ENCODE measurements around the gene ARHGEF35. TPM values are rescaled to one million over a fixed set of nuclear protein-coding genes. Genes with fewer than 3 reads are reported as not detected.
"Not testable (repeated sequence)": the region's sequence is repeated elsewhere in the genome, so short reads cannot be mapped to it uniquely, and the experiment has no call there.

Gene ARHGEF35
- 0.54 and 0.84 TPM in 2 replicates for total RNA-seq (2014; rRNA removed; shearing (Covaris generic))
- polyA plus RNA-seq (2014; cell fraction: nucleus; rRNA removed) = 0.07 and 0.15 TPM in 2 replicates

DNA sequence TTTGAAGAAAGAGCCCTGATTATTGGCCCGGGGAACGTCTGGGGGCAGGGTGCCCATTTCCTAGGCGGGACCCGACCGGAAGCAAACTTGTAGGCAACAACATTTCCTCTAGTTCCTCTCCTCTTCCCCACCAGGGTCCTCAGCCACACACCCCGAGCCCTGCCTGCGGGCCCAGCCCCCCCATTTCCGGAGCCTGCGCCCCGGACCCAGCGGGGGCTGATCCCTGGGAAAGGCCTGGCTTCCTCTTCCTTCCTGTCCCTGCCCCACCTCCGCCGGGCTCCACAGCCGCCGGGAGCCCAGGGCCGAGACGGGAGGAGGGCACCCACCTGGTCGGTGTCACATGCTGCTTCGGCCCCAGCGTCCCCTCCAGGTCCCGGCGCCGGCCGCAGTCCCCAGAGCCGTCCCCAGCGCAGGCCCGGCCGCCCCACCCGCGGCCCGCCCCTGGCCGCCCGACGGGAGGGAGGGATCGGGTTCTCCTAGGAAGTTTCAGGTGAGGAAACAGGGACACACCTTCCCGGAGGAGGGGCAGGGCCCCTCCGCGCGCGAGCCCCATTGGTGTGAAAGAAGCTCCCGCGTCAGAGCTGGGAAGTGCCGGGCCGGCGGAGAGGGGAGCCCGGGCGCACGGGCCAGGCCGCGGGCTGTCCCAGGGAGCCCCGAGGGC is at the start of gene ARHGEF35:
TSS of gene ARHGEF35 (minus strand) at position 622 of the 661 bp plus-strand sequence. CDS start 7,450 bp downstream, outside the sequence.
- DNase-seq (ENCODE audit: extremely low read depth, low read depth) = not testable (repeated sequence)

DNA sequence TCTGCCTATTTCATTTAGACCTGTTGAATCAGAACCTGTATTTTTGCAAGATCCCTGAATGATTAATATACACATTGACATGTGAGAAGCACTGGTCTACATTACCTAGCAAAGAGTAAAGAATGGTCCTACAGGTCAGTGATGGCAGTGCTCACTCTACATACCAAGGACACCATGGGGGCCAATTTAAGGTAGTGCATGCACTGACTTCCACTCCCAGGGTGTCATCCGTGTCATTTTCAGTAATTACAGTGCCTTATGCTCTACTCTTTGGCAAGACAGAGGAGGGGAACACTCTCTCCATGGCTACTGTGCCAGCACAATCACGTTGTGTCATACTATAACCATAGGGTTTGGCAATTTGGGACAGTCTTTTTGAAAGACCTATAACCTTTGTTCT is 49.7 kb upstream of the ARHGEF35 start:
- DNase-seq (ENCODE audit: extremely low read depth, low read depth) = not testable (repeated sequence)

GRCh38 chr7:144239365-144239764 is 43.7 kb upstream of the ARHGEF35 start, which contains the start of gene OR2A42:
Gene OR2A42 (minus strand): TSS chr7:144239605. CDS start chr7:144232843, 6,762 bp downstream.
- DNase-seq (ENCODE audit: extremely low read depth, low read depth) = not testable (repeated sequence)

GRCh38 chr7:144238530-144239082 is 43.0 kb upstream of the ARHGEF35 start:
- DNase-seq (ENCODE audit: extremely low read depth, low read depth) = not testable (repeated sequence)

DNA sequence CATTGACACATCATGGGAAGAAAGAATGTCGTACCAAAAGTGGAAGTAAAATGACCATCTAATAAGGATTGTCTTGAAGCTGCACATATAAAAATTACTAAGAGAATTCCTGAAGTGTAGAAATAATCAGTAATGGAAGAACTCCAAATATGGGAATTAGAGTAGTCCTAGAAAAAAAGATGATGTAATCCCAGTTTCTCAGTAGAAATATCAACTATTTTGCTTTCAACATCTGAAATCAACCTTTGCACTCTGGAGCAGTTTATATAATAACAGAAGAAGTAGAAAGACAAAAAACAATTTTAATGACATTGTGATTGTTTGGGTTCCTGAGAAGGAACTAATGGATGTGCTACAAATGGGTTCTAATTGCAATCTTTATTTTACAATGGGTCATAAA is 37.4 kb upstream of the ARHGEF35 start:
- not testable (repeated sequence) for DNase-seq (ENCODE audit: extremely low read depth, low read depth)

- DNase-seq (ENCODE audit: extremely low read depth, low read depth) = not testable (repeated sequence)
These were observed 35.4 kb upstream of the ARHGEF35 start for GRCh38 chr7:144231027-144231426.

GRCh38 chr7:144228810-144229209 is 33.2 kb upstream of the ARHGEF35 start:
- DNase-seq (ENCODE audit: extremely low read depth, low read depth) = not testable (repeated sequence)

- not testable (repeated sequence) for DNase-seq (ENCODE audit: extremely low read depth, low read depth)
These were observed 31.2 kb upstream of the ARHGEF35 start for GRCh38 chr7:144226866-144227265.

- not testable (repeated sequence) for DNase-seq (ENCODE audit: extremely low read depth, low read depth)
These were observed 28.0 kb upstream of the ARHGEF35 start for GRCh38 chr7:144223675-144224074.

GRCh38 chr7:144220531-144220930 is 24.9 kb upstream of the ARHGEF35 start:
- not testable (repeated sequence) for DNase-seq (ENCODE audit: extremely low read depth, low read depth)

DNA sequence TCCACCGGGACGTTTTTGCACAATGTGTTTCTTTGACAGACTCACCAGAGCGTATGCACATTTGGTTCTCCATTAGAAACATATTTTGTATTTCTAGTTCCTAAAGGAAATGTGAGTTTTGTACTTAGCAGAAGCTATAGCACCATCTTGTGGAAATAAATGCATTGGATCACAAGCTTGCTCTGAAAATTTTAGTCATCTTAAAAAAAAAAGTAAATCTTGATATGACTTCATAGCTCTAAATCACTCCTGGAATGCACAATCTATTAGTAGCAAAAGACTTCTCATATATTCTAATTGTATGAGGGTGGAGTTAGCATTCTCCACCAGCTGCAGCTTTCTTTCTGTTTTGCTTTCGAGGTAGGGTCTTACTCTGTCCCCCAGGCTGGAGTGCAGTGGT is 23.5 kb upstream of the ARHGEF35 start:
- DNase-seq (ENCODE audit: extremely low read depth, low read depth) = not testable (repeated sequence)

- not testable (repeated sequence) for DNase-seq (ENCODE audit: extremely low read depth, low read depth)
These were observed 22.9 kb upstream of the ARHGEF35 start for GRCh38 chr7:144218581-144218980.

GRCh38 chr7:144217200-144217599 is 21.6 kb upstream of the ARHGEF35 start:
- not testable (repeated sequence) for DNase-seq (ENCODE audit: extremely low read depth, low read depth)

- not testable (repeated sequence) for DNase-seq (ENCODE audit: extremely low read depth, low read depth)
These were observed 9.7 kb upstream of the ARHGEF35 start for GRCh38 chr7:144205306-144205705.

DNA sequence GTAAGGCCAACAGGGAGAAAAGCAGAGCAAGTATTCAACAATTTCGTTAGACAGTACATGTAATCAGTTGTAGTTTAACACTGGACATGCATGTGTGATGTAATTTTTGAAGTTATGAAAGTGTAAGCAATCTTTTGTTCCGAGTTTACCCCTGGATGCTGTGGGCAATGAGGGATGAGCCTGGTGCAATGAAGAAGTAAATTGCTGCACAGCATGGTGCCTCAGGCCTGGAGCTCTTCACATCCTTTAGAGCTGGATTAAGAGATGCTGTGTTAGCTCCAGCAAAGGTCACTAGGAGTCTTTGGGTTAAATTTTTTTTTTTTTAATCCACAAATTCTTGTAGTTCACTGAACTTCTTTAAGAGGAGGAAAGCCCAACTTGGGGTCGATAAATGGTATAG is 7.5 kb upstream of the ARHGEF35 start:
- not testable (repeated sequence) for DNase-seq (ENCODE audit: extremely low read depth, low read depth)

DNA sequence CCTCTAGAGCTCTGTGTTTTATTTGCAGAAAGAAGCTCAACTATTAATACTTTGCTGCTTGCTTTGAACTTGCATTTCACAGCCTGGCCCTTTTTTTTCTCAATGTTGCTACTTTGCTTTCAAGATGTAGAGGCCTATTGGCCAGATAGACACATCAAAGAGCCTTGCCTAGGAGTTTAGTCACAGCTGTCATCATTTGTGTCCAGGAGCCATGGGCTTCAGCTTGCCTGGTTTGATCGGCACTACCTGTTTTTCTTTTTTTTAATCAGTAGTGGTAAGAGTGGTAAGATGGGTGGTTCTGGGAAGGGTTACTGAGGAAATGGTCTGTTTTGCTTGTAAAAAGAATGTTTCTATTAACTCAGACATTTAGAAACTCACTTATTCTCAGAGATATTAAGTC is 6.3 kb upstream of the ARHGEF35 start:
- not testable (repeated sequence) for DNase-seq (ENCODE audit: extremely low read depth, low read depth)

DNA sequence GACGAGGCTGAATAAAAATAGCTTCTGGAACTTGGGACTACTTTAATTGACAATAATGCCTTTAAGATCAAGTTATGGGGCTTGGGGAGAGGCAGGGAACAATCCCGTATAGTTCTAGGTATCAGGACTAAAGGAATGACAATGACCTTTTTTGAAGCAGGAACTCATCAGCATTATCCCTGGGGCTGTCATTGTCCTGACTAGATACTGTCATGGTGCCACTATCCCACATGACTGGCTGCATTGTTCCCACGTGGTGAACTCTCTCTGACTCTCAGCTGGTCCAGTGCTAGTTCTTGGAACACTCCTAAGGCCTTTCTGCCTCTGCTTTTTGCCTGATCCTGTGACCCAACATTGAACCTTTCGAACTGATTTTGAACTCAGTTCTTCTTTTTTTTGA is 3.3 kb upstream of the ARHGEF35 start:
- DNase-seq (ENCODE audit: extremely low read depth, low read depth) = not testable (repeated sequence)

- not testable (repeated sequence) for DNase-seq (ENCODE audit: extremely low read depth, low read depth)
These were observed 1.2 kb downstream of the ARHGEF35 start for GRCh38 chr7:144194453-144194852.

DNA sequence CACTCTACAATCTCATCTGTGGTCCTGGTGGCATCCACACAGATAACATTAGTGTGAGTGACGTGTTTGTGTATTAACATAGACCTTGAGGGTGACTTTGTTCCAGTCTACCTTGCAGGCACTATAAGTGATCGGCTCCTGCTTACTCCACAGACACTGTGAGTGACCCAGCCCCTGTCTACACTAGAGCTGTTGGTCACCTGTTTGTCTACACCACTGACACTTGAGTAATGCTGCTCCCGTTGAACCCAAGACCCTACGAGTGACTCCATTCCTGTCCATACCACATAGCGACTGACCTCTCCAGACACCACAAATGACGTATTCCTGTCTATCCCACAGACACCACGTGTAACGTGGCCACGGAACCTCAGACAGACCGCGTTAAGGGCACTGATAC is 1.9 kb downstream of the ARHGEF35 start:
- not testable (repeated sequence) for DNase-seq (ENCODE audit: extremely low read depth, low read depth)

DNA sequence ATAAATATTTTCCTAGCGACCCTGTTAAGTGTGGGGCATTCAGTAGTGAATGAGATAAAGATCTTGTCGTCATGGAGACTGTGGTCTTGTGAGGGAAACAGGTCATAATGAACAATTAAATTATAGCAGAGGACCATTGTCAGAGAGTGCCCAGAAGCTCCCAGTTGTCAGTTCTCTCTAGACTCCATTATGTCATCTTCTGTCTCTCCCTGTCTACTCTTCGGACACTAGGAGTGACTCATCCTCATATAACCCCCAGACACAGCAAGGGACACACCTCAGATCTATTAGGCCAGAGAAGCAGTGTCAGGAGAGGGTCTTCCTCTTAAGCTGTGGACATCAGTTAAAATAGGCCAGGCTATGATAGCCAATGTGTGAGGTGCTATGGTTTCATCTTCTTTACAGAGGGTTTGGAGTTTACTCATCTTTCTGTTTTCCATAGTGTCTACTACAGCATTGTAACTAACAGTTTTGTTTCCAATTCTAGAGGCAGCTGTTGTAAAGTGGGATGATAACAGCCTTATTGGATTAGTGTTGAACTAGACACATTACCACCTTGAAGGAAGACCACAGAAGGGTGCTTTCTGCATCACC is 7.0 kb downstream of the ARHGEF35 start:
- DNase-seq (ENCODE audit: extremely low read depth, low read depth) = not testable (repeated sequence)

- not testable (repeated sequence) for DNase-seq (ENCODE audit: extremely low read depth, low read depth)
These were observed 7.8 kb downstream of the ARHGEF35 start for GRCh38 chr7:144187848-144188247.

Measured in NCI-H460 (cell line).